Activated T-helper 1 cell treated with anti-CD3 and anti-CD28 coated beads, Interleukin-12 subunit alpha, Interleukin-12 subunit beta, Interleukin-2, Interleukin-4 antibody, amounts not matched to agents 30 ng/mL and 10 ng/mL and 1 ng/mL, durations not matched to agents 14 hours and 24 hours and 36 hours (primary cell): ENCODE results near the gene ERN2. TPM values are rescaled to one million over a fixed set of nuclear protein-coding genes. Genes with fewer than 3 reads are reported as not detected.

Source experiments
- DNase-seq: peaks from one replicate; pipeline ENCODE4 v3.0.0; 2021; ENCODE audit warnings: low spot score
- H3K27ac Mint-ChIP-seq: one replicate; pipeline ENCODE4 v1.8.0; 2021; ENCODE audit warnings: mild to moderate bottlenecking, mixed read lengths
- H3K27me3 Mint-ChIP-seq: one replicate; pipeline ENCODE4 v1.8.0; 2022; ENCODE audit warnings: mild to moderate bottlenecking, moderate library complexity, mixed read lengths; ENCODE audit not compliant: insufficient read depth
- H3K36me3 Mint-ChIP-seq: one replicate; pipeline ENCODE4 v1.8.0; 2021; ENCODE audit warnings: low read depth, mixed read lengths
- H3K4me1 Mint-ChIP-seq: one replicate; pipeline ENCODE4 v1.8.0; 2021; ENCODE audit warnings: low read depth, mixed read lengths
- H3K4me3 Mint-ChIP-seq: one replicate; pipeline ENCODE4 v1.8.0; 2021; ENCODE audit warnings: mild to moderate bottlenecking, moderate library complexity, mixed read lengths
- H3K9me3 Mint-ChIP-seq: one replicate; pipeline ENCODE4 v1.8.0; 2021; ENCODE audit warnings: mixed read lengths
- intact Hi-C: fragments of 100-400 bp; cut with micrococcal nuclease; formaldehyde crosslinking; loops from one replicate; pipeline ENCODE4 v1.15.1; 2024
- total RNA-seq: library from RNA; stranded (reverse); gene quantifications from 2 replicates; pipeline ENCODE4 v1.2.3, GENCODE V29; 2022

ERN2 gene
- total RNA-seq, 1 donor from 2014 or later = not detected

DNA sequence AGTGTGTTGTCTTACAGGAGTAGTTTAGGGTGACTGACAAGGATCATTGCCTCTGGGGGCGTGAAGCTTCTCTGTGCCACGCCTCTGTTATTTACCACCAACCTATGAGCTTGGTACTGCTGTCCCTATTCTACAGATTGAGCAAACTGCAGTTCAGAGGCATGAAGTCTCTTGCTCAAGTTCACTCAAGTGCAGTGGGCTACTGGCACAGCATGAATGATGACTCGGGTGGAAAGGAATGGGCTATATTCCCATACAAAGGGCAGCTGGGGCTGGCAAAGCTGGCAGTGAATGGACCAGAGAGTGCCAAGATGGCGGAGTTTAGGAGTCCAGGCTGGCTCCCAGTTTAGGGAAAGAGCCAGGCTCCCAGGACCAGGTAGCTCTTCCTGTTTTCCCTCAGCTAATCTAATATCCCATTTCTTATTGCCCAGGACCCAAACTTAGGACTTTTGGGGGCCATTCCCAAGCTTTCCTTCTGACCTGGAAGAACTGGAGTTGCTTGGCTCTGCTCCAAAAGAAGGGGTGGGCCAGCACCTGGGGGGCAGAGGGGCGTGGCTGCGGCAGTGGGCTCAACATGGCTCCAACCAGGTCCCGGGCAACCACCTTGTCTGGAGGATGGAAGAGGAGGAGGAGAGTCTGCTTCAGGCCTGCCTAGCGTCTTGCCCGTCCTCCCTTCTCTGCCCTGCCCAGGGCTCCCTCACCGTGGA lies 21.4 kb downstream of the ERN2 start:
- Mint-ChIP-seq H3K9me3 (no peaks in the 10 kb centered on the region), H3K36me3 (peaks cover 31% of the 10 kb centered on the region), H3K4me3 (no peak overlapping the region), H3K27ac (no peak overlapping the region), H3K4me1 (no peaks in the 10 kb centered on the region), H3K27me3 (no peaks in the 10 kb centered on the region)
- intact Hi-C loops = no loop called here
- DNase-seq = no peak

GRCh38 chr16:23690771-23691482 lies 22.1 kb downstream of the ERN2 start:
- H3K4me3 Mint-ChIP-seq = no peak overlapping the region
- no peak for DNase-seq
- H3K4me1 Mint-ChIP-seq = no peaks in the 10 kb centered on the region
- H3K27ac Mint-ChIP-seq = no peak overlapping the region
- H3K27me3 Mint-ChIP-seq = no peaks in the 10 kb centered on the region
- H3K36me3 Mint-ChIP-seq = peaks cover 34% of the 10 kb centered on the region
- intact Hi-C loops = no loop called here
- no peaks in the 10 kb centered on the region for H3K9me3 Mint-ChIP-seq

DNA sequence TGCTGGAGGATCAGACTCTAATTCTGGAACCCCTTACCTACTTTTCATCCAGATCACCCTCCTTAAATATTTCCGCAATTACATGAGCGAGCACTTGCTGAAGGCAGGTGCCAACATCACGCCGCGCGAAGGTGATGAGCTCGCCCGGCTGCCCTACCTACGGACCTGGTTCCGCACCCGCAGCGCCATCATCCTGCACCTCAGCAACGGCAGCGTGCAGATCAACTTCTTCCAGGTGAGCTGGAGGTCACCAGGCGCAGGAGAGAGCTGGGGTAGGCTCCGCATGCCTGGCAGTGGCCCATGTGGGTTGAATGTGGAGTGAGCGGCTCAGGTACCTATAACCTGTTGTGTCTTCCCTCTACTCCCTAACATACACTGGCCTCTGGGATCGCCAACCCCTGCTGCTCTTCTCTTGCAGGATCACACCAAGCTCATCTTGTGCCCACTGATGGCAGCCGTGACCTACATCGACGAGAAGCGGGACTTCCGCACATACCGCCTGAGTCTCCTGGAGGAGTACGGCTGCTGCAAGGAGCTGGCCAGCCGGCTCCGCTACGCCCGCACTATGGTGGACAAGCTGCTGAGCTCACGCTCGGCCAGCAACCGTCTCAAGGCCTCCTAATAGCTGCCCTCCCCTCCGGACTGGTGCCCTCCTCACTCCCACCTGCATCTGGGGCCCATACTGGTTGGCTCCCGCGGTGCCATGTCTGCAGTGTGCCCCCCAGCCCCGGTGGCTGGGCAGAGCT lies 23.4 kb downstream of the ERN2 start:
- H3K4me1 Mint-ChIP-seq = no peaks in the 10 kb centered on the region
- H3K36me3 Mint-ChIP-seq = peaks cover 37% of the 10 kb centered on the region
- H3K27ac Mint-ChIP-seq = no peak overlapping the region
- no peak overlapping the region for H3K4me3 Mint-ChIP-seq
- no peaks in the 10 kb centered on the region for H3K9me3 Mint-ChIP-seq
- no peak for DNase-seq
- intact Hi-C loops = no loop called here
- no peaks in the 10 kb centered on the region for H3K27me3 Mint-ChIP-seq

DNA sequence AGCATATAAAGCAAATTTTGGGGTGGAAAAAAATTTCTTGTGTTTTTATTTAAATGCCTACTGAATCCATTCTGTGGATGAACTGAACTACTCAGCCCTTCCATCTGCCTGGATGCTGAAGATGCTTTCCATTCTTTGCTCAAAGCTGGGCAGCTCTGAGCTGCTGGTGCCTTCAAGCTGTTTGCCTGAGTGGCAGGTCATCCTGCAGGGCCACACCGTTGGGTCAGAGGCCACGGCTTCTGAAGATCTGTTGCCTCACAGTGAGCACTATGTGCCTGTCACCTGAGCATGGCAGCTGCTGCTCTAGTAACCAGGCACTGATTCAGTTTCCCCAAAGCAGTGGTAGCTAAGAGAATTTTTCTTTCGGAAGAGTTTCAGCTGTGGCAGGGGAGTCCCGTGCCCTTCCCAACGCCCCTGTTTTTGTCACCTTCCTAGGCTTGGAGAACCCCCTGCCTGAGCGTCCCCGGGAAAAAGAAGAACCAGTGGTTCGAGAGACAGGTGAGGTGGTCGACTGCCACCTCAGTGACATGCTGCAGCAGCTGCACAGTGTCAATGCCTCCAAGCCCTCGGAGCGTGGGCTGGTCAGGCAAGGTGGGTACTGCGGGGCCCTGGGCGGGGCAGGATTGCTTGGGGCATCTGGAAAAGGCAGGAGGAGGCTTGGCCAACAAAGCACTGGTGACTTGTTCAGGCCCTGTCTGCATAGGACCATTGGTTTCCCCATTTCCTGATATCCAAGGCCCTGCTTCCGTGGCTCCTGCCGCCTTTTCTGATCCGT lies 25.8 kb downstream of the ERN2 start:
- Mint-ChIP-seq H3K27me3 (no peaks in the 10 kb centered on the region), H3K27ac (peak overlapping the region; percentile 26), H3K4me3 (no peak overlapping the region), H3K36me3 (peaks cover 42% of the 10 kb centered on the region), H3K4me1 (peaks cover 2% of the 10 kb centered on the region), H3K9me3 (no peaks in the 10 kb centered on the region)
- no peak for DNase-seq
- intact Hi-C loops = no loop called here

DNA sequence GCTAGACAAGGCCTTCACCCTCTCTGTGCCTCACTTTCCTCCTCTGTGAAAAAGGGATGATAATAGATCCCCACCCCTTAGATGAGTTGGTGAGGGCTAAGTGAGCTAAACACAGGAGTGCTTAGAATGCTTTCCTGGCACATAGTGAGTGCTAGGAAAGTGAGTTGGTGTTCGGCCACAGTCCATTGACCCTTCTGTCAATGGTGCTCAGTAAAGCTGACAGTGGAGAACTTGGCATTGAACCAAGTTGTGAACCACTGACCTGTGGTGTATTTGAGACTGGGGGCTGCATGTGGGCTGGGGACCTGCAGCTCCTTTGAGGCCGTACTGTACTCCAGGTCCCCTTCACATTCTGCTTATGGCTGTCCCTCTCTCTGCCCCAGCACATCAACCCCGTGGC lies 29.5 kb downstream of the ERN2 start:
- no peak for DNase-seq
- Mint-ChIP-seq H3K4me3 (no peak overlapping the region), H3K36me3 (peaks cover 44% of the 10 kb centered on the region), H3K4me1 (peaks cover 34% of the 10 kb centered on the region), H3K27ac (peak overlapping the region; percentile 12), H3K9me3 (no peaks in the 10 kb centered on the region), H3K27me3 (no peaks in the 10 kb centered on the region)
- intact Hi-C loops = no loop called here

- Mint-ChIP-seq H3K27me3 (no peaks in the 10 kb centered on the region), H3K36me3 (peaks cover 35% of the 10 kb centered on the region), H3K4me3 (no peak overlapping the region), H3K9me3 (no peaks in the 10 kb centered on the region), H3K27ac (no peak overlapping the region), H3K4me1 (peaks cover 34% of the 10 kb centered on the region)
- intact Hi-C loops = no loop called here
- DNase-seq = no peak
Observed at GRCh38 chr16:23682181-23682580, 30.8 kb downstream of the ERN2 start.

GRCh38 chr16:23679986-23680336 lies 33.1 kb downstream of the ERN2 start:
- H3K27ac Mint-ChIP-seq = peak overlapping the region; percentile 35
- no peaks in the 10 kb centered on the region for H3K9me3 Mint-ChIP-seq
- no peak for DNase-seq
- intact Hi-C loops = loop anchor here (2.0 to 10.0 kb wide), 4 partner anchors 155 to 865 kb away; partner anchors contain the start of genes COG7 and PRKCB
- peaks cover 34% of the 10 kb centered on the region for H3K4me1 Mint-ChIP-seq
- peaks cover 25% of the 10 kb centered on the region for H3K36me3 Mint-ChIP-seq
- H3K27me3 Mint-ChIP-seq = no peaks in the 10 kb centered on the region
- peak overlapping the region; percentile 94 for H3K4me3 Mint-ChIP-seq

- intact Hi-C loops = loop anchor here (2.0 to 10.0 kb wide), 4 partner anchors 155 to 865 kb away; partner anchors contain the start of genes COG7 and PRKCB
- Mint-ChIP-seq H3K9me3 (no peaks in the 10 kb centered on the region), H3K4me3 (peak overlapping the region; percentile 94), H3K36me3 (peaks cover 29% of the 10 kb centered on the region), H3K4me1 (peaks cover 34% of the 10 kb centered on the region), H3K27me3 (no peaks in the 10 kb centered on the region), H3K27ac (peak overlapping the region; percentile 84)
- DNase-seq = no peak
Observed at GRCh38 chr16:23679274-23679985, 33.6 kb downstream of the ERN2 start.

DNA sequence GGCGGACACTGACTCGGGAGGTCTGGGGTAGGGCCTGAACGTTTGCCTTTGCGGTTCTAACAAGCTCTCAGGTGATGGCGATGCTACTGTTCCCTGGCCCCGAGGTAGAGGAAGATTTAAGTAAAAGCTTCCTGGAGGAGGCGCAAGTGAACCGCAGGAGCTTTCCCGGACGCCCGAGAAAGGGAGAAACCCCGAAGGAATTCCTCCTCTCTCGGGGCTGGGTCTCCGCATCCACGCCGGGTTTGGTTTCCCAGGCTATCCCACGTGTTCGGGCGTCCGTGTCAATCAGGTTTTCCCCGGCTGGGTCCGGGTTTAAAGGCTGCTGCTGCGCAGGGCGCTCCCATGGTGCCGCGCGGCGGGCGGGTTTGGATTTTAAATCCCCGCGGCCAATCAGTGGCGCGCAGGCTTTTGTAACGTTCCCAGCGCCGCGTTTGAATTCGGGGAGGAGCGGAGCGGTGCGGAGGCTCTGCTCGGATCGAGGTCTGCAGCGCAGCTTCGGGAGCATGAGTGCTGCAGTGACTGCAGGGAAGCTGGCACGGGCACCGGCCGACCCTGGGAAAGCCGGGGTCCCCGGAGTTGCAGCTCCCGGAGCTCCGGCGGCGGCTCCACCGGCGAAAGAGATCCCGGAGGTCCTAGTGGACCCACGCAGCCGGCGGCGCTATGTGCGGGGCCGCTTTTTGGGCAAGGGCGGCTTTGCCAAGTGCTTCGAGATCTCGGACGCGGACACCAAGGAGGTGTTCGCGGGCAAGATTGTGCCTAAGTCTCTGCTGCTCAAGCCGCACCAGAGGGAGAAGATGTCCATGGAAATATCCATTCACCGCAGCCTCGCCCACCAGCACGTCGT lies 34.4 kb downstream of the ERN2 start, which contains the start of gene PLK1:
TSS of gene PLK1 (plus strand) at position 460 of the 844 bp plus-strand sequence. CDS start at position 504, 44 bp downstream.
- peak; percentile 81 for DNase-seq

DNA sequence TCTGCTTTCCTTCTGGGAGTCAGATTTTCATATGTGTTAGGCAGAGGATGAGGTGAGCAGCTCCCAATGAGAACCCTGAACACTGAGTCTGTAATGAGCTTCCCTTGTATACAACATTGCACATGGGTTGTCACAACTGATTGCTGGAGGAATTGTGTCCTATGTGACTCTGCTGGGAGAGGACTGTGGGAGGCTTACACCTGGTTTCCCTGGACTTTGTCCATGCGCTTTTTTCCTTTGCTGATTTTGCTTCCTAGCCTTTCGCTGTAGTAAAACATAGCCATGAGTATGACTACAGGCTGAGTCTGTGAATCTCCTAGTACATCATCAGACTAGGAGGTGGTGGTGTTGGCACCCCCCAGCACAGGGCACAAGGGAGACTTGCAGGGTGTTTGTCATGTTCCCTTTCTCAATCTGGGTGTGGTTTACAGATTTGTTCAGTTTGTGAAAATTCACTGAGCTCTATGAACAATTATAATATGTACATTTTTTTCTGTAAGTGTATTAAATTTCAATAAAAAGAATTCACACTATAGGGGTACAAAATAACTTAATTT lies 36.0 kb downstream of the ERN2 start:
- peak overlapping the region; percentile 94 for H3K4me3 Mint-ChIP-seq
- no peak overlapping the region for H3K27ac Mint-ChIP-seq
- H3K36me3 Mint-ChIP-seq = peaks cover 28% of the 10 kb centered on the region

More for the DNA sequence above, 34.4 kb downstream of the ERN2 start, which contains the start of gene PLK1:
- intact Hi-C loops = loop anchor here (1.0 to 10.0 kb wide), 8 partner anchors 8 to 866 kb away; partner anchors contain the start of genes COG7, DCTN5, EARS2 and NDUFAB1
- peak within 1 kb of the TSS; percentile 94 for H3K4me3 Mint-ChIP-seq
- peaks cover 34% of the 10 kb centered on the region for H3K4me1 Mint-ChIP-seq
- H3K36me3 Mint-ChIP-seq = peaks cover 29% of the 10 kb centered on the region
- H3K27me3 Mint-ChIP-seq = no peaks in the 10 kb centered on the region
- peak within 1 kb of the TSS; percentile 84 for H3K27ac Mint-ChIP-seq
- H3K9me3 Mint-ChIP-seq = no peaks in the 10 kb centered on the region

More for the DNA sequence above, 36.0 kb downstream of the ERN2 start:
- DNase-seq = no peak
- Mint-ChIP-seq H3K27me3 (no peaks in the 10 kb centered on the region), H3K9me3 (no peaks in the 10 kb centered on the region), H3K4me1 (peaks cover 29% of the 10 kb centered on the region)
- intact Hi-C loops = loop anchor here (5.0 to 10.0 kb wide), 3 partner anchors 225 to 868 kb away; partner anchors contain the start of gene COG7
